Dedifferentiated amniotic fluid mesenchymal stem cell (primary cell): ENCODE measurements around the gene ZNF407.
"Not testable (repeated sequence)": the region's sequence is repeated elsewhere in the genome, so short reads cannot be mapped to it uniquely, and the experiment has no call there.

ENCODE experiments used
- DNase-seq: peaks from one replicate; pipeline ENCODE4 v3.0.0-alpha.2; 2016; ENCODE audit errors: extremely low spot score

The ZNF407 gene

GRCh38 chr18:75097491-75098225, 500.0 kb downstream of the ZNF407 start:
- DNase-seq: no peak

GRCh38 chr18:75100832-75101630, 503.4 kb downstream of the ZNF407 start:
- DNase-seq: no peak

DNA sequence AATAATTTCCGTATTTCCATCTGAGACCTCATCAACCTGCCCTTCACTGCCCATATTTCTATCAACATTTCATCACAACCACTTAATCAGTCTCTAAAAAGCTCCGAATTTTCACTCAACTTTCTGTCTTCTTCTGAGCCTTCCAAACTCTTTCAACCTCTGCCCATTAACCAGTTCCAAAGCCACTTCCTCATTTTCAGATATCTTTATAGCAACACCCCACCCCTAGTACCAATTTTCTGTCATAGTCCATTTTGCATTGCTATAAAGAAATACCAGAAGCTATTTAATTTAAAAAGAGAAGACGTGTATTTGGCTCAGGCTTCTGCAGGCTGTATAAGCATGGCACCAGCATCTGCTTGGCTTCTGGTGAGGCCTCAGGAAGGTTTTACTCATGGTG, 504.2 kb downstream of the ZNF407 start:
- DNase-seq: no peak

DNA sequence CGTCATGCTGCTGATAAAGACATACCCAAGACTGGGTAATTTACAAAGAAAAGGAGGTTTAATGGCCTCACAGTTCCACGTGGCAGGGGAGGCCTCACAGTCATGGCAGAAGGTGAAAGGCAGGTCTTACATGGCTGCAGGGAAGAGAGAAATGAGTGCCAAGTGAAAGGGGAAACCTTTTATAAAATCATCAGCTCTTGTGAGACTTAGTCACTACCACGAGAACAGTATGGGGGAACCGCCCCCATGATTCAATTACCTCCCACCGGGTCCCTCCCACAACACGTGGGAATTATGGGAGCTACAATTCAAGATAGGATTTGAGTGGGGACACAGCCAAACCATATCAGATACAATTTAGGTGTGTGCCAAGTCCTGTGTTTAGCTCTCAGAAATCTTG, 506.4 kb downstream of the ZNF407 start:
- not testable (repeated sequence) for DNase-seq

DNA sequence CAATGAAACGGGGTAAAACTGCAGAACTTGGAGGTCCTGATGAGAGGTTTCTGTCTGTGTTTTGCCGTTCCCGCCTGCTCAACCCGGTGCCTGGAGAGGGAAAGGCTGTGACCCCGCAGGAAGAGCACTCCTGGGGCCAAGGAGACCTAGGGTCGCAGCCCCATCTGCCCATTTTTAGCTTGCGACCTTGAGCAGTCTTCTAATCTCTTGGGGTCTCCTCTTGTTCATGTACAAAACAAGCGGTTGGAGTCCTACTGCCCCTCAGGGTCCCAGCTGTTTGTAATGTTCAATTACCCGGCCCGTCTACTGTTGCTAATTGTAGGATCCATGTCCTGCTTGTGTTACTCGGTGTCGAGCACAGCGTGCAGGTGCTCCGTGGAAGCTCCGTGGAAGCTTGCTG, 506.8 kb downstream of the ZNF407 start:
- no peak for DNase-seq

GRCh38 chr18:75105551-75106254, 508.0 kb downstream of the ZNF407 start:
- no peak for DNase-seq

DNA sequence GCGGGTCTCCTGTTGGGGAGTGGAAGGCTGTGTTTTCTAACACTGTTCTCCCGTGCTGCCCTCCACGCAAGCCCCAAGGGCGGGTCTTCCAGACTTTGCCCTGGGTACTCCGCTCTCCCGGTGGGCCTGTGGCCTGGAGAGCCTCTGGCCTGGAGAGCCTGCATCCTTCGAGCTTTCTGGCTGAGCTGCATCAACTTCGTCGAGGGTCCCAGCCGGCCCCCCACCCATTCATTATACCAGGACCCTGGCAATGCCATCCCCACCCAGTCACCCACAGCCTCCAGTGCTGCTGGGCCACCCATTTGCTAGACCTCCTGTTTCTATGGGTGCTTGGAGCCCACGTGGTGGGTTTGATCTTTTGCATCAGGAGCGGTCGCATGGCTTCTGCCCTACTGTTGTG, 509.1 kb downstream of the ZNF407 start:
- DNase-seq: no peak

- no peak for DNase-seq
Observed at GRCh38 chr18:75107196-75107930, 509.7 kb downstream of the ZNF407 start.

DNA sequence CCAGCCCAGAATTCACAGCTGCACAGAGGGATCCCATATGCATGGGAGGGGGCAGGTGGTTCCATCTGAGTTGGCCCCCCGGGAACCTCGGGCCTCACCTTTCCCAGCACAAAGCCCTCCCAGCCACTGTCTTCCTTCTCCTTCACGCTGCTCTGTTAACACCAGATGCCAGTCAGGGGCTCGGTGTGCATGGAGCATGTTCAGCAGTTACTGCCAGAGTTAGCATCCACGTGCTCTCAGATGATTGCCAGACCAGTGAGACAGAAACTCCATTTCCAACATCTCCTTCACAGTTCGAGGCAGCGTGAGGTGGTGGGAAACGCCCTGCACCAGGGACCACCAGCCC, 510.2 kb downstream of the ZNF407 start:
- no peak for DNase-seq

DNA sequence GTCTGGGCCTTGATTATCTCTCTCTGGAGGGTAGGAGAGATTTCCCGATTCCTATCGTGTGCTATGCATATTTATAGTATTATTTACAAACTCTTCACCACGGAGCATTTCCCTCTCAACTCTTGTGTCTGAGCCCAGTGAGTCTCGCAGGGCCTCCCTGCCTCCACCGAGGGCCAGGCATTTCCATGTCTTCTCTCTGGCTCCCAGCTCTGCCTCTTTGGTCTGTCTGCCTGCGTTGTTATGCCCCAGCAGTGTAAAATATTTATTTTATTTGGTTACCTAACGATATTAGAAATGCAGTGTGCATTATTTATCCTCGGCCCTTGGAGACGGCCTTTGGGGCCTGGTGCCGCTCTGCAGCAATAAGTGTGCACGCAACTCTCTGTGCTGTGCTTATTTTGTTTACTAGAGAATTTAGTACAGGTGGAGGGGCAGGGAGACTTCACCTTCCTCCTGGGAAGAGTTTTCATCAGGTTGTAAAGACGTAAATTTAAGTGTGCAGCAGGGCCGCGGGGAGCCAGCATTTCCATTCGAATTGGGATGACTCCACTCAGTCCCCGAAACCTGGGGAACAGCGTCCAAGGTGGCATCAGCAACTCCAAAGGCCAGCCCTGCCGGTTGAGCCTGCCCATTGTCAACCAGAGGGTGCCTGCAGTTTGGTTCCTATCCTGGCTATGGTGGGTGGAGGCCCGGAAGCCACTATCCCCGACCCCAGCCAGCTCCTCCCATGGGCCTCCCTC, 511.1 kb downstream of the ZNF407 start:
- DNase-seq: no peak

GRCh38 chr18:75109319-75109691, 511.6 kb downstream of the ZNF407 start:
- no peak for DNase-seq

- DNase-seq: no peak
Observed at GRCh38 chr18:75109819-75110218, 512.1 kb downstream of the ZNF407 start.

GRCh38 chr18:75110311-75110710, 512.6 kb downstream of the ZNF407 start:
- no peak for DNase-seq

DNA sequence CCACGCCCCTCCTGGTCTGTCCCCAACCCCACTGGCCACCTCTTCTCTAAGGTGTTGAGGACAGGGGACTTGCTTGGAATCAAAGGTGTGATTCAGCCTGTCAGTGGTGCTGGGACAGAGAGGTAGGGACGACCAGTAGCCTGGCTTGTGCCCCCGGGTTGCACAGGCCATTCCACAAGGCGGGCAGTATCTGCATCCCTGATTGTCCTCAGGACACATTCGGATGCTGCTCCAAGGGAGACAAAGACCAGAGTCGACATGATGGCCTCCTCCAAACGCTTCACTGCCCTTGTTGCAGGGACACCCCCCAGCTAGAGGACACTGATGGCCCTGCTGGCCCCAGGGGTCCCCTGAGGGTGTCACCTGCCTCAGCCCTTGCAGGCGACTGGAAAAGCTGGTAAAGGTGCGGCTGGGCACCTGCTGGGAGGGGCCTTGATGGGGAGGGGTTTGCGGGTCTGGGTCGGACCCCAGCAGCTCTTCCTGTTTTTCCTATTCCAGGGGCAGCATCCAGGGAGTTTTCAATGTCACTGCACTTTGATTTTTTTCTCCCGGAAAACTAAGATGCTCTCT, 513.3 kb downstream of the ZNF407 start:
- no peak for DNase-seq

DNA sequence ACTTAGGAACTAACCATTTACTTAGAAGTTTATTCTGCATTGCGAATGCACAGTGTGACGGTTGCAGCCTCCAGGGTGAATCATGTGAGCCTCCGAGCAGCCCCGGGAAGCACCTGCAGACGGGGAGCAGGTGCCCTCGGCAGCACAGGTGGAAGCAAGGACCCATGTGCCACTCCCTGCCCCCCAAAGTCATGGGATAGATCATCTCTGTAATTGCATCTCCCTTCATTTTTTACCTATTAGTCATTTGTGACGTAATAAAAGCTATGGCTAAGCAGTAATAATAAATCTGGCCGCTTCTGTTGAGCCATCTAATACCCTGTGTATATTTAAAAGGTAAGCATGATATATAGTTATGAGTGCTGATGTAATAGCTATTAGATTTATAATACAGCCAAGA, 514.1 kb downstream of the ZNF407 start:
- DNase-seq: no peak

DNA sequence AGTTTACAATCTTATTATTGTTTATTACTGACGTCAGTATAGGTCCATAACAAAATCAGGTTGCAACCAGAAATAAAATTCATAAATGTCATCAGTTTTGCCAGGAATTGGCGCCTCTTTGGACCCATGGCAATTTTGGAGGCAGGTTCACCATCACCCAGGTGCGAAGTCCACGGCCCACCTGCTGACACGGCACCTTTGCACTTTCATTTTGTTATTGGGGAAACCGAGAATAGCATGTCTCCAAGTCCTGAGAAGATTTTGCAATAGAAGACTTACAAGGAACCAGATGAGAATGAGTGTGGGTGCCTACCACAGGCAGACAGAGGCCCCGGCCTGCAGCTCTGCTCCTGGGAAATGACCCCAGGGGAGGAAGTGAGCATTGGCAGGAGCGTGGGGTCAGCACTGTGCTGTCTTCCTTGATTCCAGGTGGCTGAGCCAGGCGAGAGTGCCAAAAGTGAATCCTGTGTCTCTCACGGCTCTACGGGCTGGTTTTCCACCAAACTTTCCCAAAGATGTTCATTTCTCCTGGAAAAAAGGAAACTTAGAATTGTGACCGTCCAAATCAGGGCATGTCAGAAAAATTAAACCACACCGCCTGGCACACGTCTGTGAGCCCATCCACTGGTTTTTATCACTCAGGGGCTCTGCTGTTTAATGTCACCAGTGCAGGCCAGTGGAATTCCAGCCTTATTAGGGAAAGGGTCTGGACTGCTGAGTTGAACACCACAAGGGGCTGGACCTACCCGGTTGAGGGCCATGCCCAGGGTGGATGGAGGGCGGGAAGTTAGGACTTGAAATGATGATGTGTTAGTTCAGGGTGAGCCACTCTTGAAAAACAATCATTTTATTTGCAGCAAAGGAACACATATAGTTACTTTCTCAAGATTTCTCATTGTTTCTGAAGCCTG, 514.8 kb downstream of the ZNF407 start:
- no peak for DNase-seq

- no peak for DNase-seq
Observed at GRCh38 chr18:75113455-75113854, 515.8 kb downstream of the ZNF407 start.

GRCh38 chr18:75114231-75114764, 516.6 kb downstream of the ZNF407 start:
- no peak for DNase-seq
